ENCODE measurements around the gene LIM2.

GRCh38 chr19:51342631-51343569 lies 44.9 kb downstream of the LIM2 start:
- TF ChIP-seq TAF1 (IDR thresholded peaks at IDR 0.05; ENCODE audit: low read depth) (no peak), TCF12 (IDR thresholded peaks at IDR 0.05; ENCODE audit: low read depth) (no peak), FOXM1 (IDR thresholded peaks at IDR 0.05; ENCODE audit: borderline replicate concordance, low read depth) (no peak), YY1 (IDR thresholded peaks at IDR 0.05; ENCODE audit: low read depth) (no peak), MAX (IDR thresholded peaks at IDR 0.05) (no peak), EGR1 (IDR thresholded peaks at IDR 0.05) (no peak)
